ENCODE results near the gene BIRC5. TPM values are rescaled to one million over a fixed set of nuclear protein-coding genes. Genes with fewer than 3 reads are reported as not detected.

The BIRC5 gene
- total RNA-seq, result 1 to 10 TPM in 2 of 4 donors, not detected in 2; 2.2 to 2.9 TPM

GRCh38 chr17:78214016-78214705 lies at the start of gene BIRC5:
Gene BIRC5, plus strand, starts transcription at chr17:78214253. Its CDS starts 64 bp downstream, at chr17:78214317.
- TF ChIP-seq, protein P1, sequence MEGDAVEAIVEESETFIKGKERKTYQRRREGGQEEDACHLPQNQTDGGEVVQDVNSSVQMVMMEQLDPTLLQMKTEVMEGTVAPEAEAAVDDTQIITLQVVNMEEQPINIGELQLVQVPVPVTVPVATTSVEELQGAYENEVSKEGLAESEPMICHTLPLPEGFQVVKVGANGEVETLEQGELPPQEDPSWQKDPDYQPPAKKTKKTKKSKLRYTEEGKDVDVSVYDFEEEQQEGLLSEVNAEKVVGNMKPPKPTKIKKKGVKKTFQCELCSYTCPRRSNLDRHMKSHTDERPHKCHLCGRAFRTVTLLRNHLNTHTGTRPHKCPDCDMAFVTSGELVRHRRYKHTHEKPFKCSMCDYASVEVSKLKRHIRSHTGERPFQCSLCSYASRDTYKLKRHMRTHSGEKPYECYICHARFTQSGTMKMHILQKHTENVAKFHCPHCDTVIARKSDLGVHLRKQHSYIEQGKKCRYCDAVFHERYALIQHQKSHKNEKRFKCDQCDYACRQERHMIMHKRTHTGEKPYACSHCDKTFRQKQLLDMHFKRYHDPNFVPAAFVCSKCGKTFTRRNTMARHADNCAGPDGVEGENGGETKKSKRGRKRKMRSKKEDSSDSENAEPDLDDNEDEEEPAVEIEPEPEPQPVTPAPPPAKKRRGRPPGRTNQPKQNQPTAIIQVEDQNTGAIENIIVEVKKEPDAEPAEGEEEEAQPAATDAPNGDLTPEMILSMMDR (IDR thresholded peaks at IDR 0.05; ENCODE audit: low read depth), result no peak

- TF ChIP-seq, protein P1 (IDR thresholded peaks at IDR 0.05; ENCODE audit: low read depth), result no peak
These were observed 49.1 kb upstream of the BIRC5 start for GRCh38 chr17:78164748-78165607.

DNA sequence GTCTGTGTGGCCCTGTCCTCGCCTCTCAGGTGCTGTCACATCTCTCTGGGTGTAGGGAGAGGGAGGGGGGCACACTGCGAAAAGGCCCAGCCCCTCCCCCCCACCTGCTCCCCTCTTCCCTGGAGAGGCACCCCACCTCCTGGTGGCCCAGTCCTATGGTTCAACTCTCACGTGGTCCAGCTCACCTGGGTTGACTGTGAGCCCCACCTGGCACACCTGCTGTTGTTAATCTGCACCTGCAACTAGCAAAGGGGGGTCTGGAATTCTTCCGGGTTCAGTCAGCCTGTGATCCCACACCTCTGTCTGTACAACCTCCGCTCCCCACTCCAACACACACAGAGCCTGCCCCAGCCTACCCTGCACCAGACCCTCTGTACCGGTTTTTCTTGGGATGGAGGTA lies 47.6 kb upstream of the BIRC5 start:
- TF ChIP-seq, protein P1 (IDR thresholded peaks at IDR 0.05; ENCODE audit: low read depth), result no peak

DNA sequence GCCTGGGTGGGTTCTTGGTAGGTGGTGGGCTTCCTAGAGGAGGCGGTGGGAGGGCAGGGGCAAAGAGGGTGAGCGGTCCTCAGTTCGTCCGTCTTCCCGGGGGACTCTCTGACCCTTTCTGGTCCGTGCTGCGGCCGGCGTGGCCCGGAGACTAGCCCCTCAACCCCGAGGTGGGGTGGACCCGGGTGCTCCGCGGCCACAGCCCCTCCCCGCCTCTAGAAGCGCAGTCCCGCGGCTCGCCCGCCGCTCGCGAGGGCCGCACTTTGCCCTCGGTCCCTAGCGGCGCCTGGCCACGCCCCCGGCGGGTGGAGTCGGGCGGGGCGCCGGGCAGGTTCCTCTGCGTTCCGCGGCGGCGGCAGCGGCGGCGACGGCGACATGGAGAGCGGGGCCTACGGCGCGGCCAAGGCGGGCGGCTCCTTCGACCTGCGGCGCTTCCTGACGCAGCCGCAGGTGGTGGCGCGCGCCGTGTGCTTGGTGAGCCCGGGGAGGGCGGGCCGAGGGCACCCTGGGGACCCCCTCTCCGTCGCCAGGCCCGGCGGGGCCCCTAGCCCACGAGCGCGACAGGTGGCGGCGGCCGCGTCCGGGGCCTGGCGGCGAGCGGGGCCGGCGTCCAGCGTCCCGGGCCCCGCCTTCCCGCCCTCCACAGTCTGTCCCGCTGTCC lies 45.7 kb upstream of the BIRC5 start, which contains the start of gene SYNGR2:
Gene SYNGR2 (plus strand): TSS at position 340 of the 661 bp plus-strand sequence. CDS start 36 bp downstream, at position 376.
- TF ChIP-seq, protein P1 (IDR thresholded peaks at IDR 0.05; ENCODE audit: low read depth), result no peak

DNA sequence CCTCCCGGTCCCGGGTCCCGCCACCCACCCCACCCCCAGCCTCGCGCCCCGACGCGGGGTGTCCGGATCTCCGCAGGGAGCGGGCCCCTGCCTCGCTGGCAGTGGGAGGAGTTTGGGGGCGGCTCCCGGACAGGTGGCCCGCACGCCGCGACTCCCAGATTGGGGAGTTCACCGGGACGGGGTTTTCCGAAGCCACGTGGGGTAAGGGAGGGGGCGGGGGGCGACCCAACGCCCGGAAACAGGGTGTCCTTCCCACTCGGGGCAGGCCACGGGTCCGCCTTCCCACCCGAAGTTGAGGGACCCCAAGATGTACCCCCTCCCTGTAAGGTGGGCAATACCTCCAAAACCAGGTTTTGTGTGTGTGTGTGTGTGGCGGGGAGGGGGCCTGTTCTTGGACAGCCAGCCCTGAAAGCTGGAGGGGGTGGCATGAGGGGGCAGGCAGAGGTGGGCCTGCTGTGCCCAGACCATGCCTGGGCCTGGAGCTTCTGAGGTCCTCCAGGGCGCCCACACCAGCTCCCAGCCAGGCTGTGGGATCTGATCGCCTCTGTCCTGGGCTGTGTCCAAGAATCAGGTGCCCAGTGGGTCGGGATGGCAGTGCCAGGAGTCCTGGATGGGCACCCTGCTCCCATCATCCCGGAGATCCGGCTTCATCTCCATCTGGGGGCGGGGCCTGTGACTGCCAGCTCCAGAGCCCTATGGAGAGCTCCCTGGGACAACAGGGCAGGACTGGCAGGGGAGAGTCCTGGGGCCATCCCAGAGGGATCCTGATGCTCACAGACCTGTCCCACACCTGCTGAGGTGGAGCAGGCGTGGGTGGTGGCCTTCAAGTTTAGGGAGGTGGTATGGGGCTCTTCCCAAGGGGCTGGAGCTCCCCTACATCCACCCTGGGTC lies 44.9 kb upstream of the BIRC5 start:
- TF ChIP-seq, protein P1 (IDR thresholded peaks at IDR 0.05; ENCODE audit: low read depth), result no peak

GRCh38 chr17:78170692-78171590 lies 43.1 kb upstream of the BIRC5 start:
- TF ChIP-seq, protein P1 (IDR thresholded peaks at IDR 0.05; ENCODE audit: low read depth), result no peak

All from subcutaneous adipose tissue (tissue), 4 donors.